ENCODE results near the gene PLA2G4F.

PLA2G4F gene

DNA sequence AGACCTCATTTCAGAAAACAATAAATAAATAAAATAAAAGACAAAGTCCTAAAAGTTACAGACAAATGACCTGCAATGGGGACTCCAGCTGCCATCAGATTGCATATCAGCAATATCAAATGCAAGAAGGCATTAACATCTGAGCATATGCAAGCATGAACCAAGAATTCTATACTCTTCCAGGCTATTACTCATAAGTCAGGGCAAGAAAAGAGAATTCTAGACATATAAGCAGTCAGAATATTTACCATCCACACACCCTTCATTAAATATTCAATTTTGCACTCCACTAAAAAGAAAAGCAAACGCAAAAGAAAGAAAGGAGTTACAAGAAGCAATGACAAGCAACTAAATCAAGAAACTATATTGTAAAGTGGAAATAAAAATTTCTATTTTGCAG is 21.1 kb downstream of the PLA2G4F start:
- H3K4me1 ChIP-seq (ENCODE audit: insufficient read depth, low read length): 0 out of 2 replicates have a peak, but pooled peaks cover 4% of the 10 kb centered on the region

DNA sequence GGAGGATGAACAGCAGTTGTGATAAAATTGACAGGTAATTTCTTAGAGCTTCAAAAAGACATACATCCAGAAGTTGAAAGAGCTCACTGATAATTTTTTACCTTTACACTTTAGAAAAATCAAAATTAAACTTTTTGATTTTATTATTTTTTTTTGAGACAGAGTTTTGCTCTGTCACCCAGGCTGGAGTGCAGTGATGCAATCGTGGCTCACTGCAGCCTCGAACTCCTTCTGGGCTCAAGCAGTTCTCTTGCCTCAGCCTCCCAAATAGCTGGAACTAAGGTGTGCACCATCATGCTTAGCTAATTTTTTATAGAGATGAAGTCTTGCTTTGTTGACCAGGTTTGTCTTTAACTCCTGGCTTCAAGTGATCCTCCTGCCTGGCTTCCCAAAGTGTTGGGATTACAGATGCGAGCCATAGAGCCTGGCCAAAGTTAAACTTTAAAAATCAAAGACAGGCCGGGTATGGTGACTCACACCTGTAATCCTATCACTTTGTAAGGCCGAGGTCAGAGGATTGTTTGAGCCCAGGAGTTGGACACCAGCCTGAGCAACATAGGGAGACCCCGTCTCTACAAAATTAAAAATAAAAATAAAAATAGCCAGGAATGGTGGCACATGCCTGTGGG is 21.7 kb downstream of the PLA2G4F start:
- H3K27me3 ChIP-seq (ENCODE audit: insufficient read depth, low read length): no peaks in the 10 kb centered on the region
- 0 out of 2 replicates have a peak, but pooled peaks cover 4% of the 10 kb centered on the region for H3K9me3 ChIP-seq (ENCODE audit: insufficient read depth, low read depth, low read length)
- H3K4me3 ChIP-seq (ENCODE audit: low read length): no peak overlapping the region
- H3K9ac ChIP-seq (ENCODE audit: low read depth, low read length): no peak overlapping the region
- 0 out of 2 replicates have a peak, but pooled peaks cover 4% of the 10 kb centered on the region for H3K4me1 ChIP-seq (ENCODE audit: insufficient read depth, low read length)
- no peak overlapping the region for H3K27ac ChIP-seq (ENCODE audit: low read length)
- no peaks in the 10 kb centered on the region for H3K36me3 ChIP-seq (ENCODE audit: insufficient read depth, low read depth, low read length)

More for the DNA sequence above, 21.1 kb downstream of the PLA2G4F start:
- no peaks in the 10 kb centered on the region for H3K27me3 ChIP-seq (ENCODE audit: insufficient read depth, low read length)
- H3K9ac ChIP-seq (ENCODE audit: low read depth, low read length): no peak overlapping the region
- H3K36me3 ChIP-seq (ENCODE audit: insufficient read depth, low read depth, low read length): no peaks in the 10 kb centered on the region
- no peak overlapping the region for H3K4me3 ChIP-seq (ENCODE audit: low read length)
- no peak overlapping the region for H3K27ac ChIP-seq (ENCODE audit: low read length)
- H3K9me3 ChIP-seq (ENCODE audit: insufficient read depth, low read depth, low read length): 0 out of 2 replicates have a peak, but pooled peaks cover 5% of the 10 kb centered on the region

DNA sequence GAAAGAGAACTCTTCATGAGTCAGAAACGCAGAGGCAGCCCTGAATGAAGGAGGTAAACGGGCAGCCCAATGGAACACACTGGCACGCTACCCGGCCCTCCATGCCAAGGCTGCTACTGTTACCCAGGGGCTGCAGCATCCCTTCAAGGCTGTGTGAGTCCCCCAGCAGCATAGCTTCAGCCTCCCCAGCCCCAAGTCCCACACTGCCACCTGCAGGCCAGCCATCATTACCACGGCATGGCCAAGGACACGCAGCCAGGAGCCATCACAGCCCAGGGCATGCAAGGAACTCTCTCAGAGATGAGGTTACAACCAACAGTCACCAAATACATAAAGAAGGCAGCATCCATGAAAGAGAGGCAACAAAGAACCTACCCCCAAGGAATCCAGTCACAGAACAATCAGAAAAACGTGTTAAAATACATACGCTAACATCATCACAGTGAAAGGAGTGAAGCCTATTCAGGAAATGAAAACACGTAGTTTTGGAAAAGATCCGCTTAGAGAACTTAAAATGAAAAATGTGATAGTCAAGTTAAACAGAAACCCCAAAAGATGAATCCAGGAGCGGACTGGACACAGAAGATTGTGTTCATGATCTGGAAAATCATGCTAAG is 22.4 kb downstream of the PLA2G4F start:
- Histone ChIP-seq H3K27me3 (ENCODE audit: insufficient read depth, low read length) (no peaks in the 10 kb centered on the region), H3K9me3 (ENCODE audit: insufficient read depth, low read depth, low read length) (no peaks in the 10 kb centered on the region), H3K4me3 (ENCODE audit: low read length) (no peak overlapping the region), H3K9ac (ENCODE audit: low read depth, low read length) (no peak overlapping the region), H3K36me3 (ENCODE audit: insufficient read depth, low read depth, low read length) (no peaks in the 10 kb centered on the region), H3K4me1 (ENCODE audit: insufficient read depth, low read length) (0 out of 2 replicates have a peak, but pooled peaks cover 4% of the 10 kb centered on the region), H3K27ac (ENCODE audit: low read length) (no peak overlapping the region)

DNA sequence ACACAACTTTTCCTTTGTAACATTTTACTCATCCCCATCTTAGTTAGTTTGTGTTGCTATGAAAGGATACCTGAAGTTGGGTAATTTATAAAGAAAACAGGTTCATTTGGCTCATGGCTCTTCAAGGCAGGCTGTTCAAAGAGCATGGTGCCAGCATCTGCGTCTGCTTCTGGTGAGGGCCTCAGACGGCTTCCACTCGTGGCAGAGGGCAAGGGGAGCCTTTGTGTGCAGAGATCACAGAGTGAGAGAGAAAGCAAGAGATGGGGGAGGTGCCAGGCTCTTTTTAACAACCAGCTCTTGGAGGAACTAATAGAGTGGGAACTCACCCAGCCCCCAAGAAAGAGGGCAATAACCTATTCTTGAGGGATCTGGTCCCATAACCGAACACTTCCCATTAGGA is 23.1 kb downstream of the PLA2G4F start:
- Histone ChIP-seq H3K9me3 (ENCODE audit: insufficient read depth, low read depth, low read length) (no peaks in the 10 kb centered on the region), H3K27me3 (ENCODE audit: insufficient read depth, low read length) (no peaks in the 10 kb centered on the region), H3K27ac (ENCODE audit: low read length) (no peak overlapping the region), H3K4me1 (ENCODE audit: insufficient read depth, low read length) (0 out of 2 replicates have a peak, but pooled peaks cover 4% of the 10 kb centered on the region), H3K9ac (ENCODE audit: low read depth, low read length) (no peak overlapping the region), H3K4me3 (ENCODE audit: low read length) (no peak overlapping the region), H3K36me3 (ENCODE audit: insufficient read depth, low read depth, low read length) (no peaks in the 10 kb centered on the region)

DNA sequence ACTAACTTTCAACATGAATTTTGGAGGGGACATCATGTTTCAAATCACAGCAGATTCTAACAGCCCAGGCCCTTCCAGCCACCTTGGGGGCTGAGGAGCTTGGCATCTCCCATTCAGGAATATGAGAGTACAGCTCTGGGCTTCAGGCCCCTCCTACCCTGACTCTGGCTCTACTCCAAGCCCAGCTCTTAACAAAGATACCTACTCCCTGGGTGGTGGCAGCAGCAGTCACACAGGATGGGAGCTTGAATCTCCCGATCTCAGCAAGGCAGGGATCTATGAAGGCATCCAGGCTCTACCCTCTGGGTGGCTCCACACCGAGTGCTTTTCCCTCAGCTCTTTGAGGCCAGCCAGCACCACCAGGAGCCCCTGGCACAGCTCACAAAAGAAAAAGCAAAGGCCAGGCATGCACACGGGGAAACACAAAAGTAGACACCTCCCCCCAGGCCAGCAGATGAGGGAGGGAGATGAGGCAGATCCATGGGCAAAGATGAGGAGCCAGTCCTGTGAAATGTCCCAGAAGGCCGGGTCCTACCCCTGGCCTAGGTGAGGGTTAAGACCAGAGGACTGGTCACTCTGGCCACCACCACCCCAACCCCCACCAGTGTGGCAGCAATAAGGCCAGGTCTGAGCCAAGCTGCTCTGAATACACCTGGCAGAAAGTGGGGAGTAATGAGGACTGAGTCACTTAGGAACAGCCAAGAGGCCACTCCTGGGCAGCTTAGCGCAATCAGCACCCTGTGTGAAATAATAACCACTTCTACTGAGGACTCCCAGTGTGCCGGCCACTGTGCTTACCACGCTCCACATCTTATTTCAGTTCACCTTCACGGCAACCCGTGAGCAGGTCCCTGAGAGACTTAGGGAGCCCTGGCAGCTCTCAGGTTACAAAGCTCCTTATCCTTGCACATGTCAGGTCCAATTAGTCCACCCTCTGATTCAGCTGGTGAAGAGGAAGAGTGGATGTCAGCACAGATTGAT is 24.3 kb downstream of the PLA2G4F start:
- Histone ChIP-seq H3K9ac (ENCODE audit: low read depth, low read length) (no peak overlapping the region), H3K27ac (ENCODE audit: low read length) (no peak overlapping the region), H3K27me3 (ENCODE audit: insufficient read depth, low read length) (no peaks in the 10 kb centered on the region), H3K4me1 (ENCODE audit: insufficient read depth, low read length) (0 out of 2 replicates have a peak, but pooled peaks cover 4% of the 10 kb centered on the region), H3K36me3 (ENCODE audit: insufficient read depth, low read depth, low read length) (no peaks in the 10 kb centered on the region), H3K4me3 (ENCODE audit: low read length) (no peak overlapping the region), H3K9me3 (ENCODE audit: insufficient read depth, low read depth, low read length) (no peaks in the 10 kb centered on the region)

DNA sequence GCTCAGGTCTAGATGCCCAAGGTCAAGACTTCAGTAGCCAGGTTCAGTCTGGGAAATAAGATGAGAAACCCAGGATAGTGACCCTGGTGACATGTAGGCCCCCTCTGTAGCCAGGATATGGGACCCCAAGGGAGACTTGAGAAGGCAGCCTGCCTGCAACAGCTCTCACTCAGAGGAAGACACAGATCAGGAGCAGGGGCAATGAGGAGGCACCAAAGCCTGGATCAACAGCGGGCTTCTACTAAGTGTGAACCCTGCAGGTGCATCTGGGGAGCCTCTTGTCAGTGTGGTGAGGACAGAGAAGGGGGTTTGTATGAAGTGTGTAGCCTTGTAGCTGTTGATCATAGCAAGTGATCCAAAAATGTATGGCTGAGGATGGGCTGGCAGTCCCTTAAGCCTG is 25.4 kb downstream of the PLA2G4F start:
- H3K27me3 ChIP-seq (ENCODE audit: insufficient read depth, low read length): no peaks in the 10 kb centered on the region
- no peak overlapping the region for H3K4me3 ChIP-seq (ENCODE audit: low read length)
- H3K36me3 ChIP-seq (ENCODE audit: insufficient read depth, low read depth, low read length): no peaks in the 10 kb centered on the region
- no peaks in the 10 kb centered on the region for H3K9me3 ChIP-seq (ENCODE audit: insufficient read depth, low read depth, low read length)
- 0 out of 2 replicates have a peak, but pooled peaks cover 4% of the 10 kb centered on the region for H3K4me1 ChIP-seq (ENCODE audit: insufficient read depth, low read length)
- no peak overlapping the region for H3K9ac ChIP-seq (ENCODE audit: low read depth, low read length)
- H3K27ac ChIP-seq (ENCODE audit: low read length): no peak overlapping the region

DNA sequence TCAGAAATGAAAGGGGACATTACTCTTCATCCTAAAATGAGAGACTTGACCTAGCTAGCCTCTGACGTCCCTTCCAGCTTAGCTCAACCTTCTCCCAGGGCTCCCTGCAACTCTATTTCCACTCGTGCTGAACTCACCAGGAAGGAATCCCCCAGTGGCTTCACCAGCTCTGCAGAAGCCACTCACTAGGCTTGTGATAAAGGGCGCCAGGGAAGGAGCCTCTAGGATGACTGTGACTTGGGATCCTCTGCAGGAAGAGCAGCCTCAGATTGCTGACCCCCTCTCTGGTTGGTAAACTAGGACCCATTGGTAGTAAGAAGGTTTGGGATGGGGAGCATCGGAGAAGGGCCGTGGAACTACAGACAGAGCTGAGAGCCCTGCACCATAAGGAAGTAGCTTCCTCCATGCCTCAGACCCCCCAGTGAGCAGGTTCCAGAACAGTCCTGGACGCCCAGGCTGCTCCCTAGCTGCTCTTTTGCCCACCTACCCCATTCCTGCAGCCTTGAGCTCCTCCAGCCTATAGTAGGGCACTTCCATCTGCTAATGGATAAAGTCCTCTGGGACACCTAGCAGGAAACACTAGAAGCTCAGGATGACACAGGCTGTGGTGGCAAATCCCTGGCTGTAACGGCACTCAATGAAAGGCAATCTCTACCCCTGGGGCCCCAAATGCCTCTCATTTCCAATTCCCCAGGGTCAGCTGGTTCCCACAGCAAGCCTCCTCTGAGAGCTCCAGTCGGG is 26.0 kb downstream of the PLA2G4F start:
- Histone ChIP-seq H3K36me3 (ENCODE audit: insufficient read depth, low read depth, low read length) (no peaks in the 10 kb centered on the region), H3K9ac (ENCODE audit: low read depth, low read length) (no peak overlapping the region), H3K27me3 (ENCODE audit: insufficient read depth, low read length) (no peaks in the 10 kb centered on the region), H3K4me1 (ENCODE audit: insufficient read depth, low read length) (0 out of 2 replicates have a peak, but pooled peaks cover 4% of the 10 kb centered on the region), H3K4me3 (ENCODE audit: low read length) (no peak overlapping the region), H3K9me3 (ENCODE audit: insufficient read depth, low read depth, low read length) (no peaks in the 10 kb centered on the region), H3K27ac (ENCODE audit: low read length) (no peak overlapping the region)

DNA sequence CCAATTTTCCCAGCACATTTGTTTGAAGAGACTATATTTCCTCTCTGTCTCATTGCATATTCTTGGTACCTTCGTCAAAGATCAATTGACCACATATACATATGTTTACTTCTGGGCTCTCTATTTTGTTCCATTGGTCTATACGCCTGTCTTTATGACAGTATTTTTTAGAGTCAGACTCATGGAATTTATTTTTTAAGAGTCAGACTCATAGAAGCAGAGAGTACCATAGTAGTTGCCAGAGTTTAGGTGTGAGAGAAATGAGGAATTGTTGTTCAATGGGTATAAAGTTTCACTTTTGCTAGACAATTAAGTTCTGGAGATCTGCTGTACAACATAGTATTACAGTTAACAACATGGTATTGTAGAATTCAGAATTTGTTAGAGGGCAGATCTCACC is 27.1 kb downstream of the PLA2G4F start:
- Histone ChIP-seq H3K27me3 (ENCODE audit: insufficient read depth, low read length) (no peaks in the 10 kb centered on the region), H3K4me1 (ENCODE audit: insufficient read depth, low read length) (0 out of 2 replicates have a peak, but pooled peaks cover 4% of the 10 kb centered on the region), H3K36me3 (ENCODE audit: insufficient read depth, low read depth, low read length) (no peaks in the 10 kb centered on the region), H3K4me3 (ENCODE audit: low read length) (no peak overlapping the region), H3K9ac (ENCODE audit: low read depth, low read length) (no peak overlapping the region), H3K9me3 (ENCODE audit: insufficient read depth, low read depth, low read length) (no peaks in the 10 kb centered on the region), H3K27ac (ENCODE audit: low read length) (no peak overlapping the region)

DNA sequence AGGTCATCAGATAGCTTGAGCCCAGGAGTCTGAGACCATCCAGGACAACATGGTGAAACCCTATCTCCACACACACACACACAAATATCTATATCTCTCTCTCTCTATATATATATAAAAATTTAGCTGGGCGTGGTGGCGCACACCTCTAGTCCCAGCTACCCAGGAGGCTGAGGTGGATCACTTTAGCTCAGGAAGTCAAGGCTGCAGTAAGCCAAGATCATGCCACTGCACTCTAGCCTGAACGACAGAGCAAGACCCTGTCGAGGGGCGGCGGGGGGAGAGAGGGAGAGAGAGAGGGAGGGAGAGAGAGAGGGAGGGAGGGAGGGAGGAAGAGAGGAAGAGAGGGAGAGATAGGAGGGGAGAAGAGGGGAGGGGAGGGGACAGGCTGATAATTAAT is 28.0 kb downstream of the PLA2G4F start:
- H3K4me3 ChIP-seq (ENCODE audit: low read length): no peak overlapping the region
- H3K27ac ChIP-seq (ENCODE audit: low read length): no peak overlapping the region
- H3K4me1 ChIP-seq (ENCODE audit: insufficient read depth, low read length): 0 out of 2 replicates have a peak, but pooled peaks cover 4% of the 10 kb centered on the region
- no peaks in the 10 kb centered on the region for H3K36me3 ChIP-seq (ENCODE audit: insufficient read depth, low read depth, low read length)
- no peaks in the 10 kb centered on the region for H3K9me3 ChIP-seq (ENCODE audit: insufficient read depth, low read depth, low read length)
- no peaks in the 10 kb centered on the region for H3K27me3 ChIP-seq (ENCODE audit: insufficient read depth, low read length)
- no peak overlapping the region for H3K9ac ChIP-seq (ENCODE audit: low read depth, low read length)

DNA sequence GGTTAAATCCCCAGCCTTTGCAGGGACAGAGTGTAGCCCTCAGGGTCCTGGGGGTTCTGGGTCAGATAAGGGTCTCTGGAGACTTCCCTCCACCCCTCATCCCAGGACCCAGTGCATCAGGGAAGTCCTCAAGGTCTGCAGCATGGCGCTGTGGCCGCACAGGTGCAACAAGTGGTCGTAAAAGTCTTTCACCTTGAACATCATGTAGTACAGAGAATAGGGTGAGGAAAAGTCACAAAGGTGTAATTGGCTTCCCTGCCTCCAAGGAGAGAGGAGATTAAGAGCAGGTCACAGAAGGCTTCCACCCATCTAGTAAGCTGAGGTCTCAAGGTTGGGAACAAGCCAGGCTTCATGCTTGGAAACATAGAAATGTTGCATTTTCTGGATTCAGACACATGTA is 32.9 kb downstream of the PLA2G4F start:
- H3K4me3 ChIP-seq (ENCODE audit: low read length): no peak overlapping the region
- no peaks in the 10 kb centered on the region for H3K9me3 ChIP-seq (ENCODE audit: insufficient read depth, low read depth, low read length)
- H3K4me1 ChIP-seq (ENCODE audit: insufficient read depth, low read length): peaks cover 2% of the 10 kb centered on the region; the same call in 1 of the 2 replicates
- H3K9ac ChIP-seq (ENCODE audit: low read depth, low read length): no peak overlapping the region
- no peaks in the 10 kb centered on the region for H3K27me3 ChIP-seq (ENCODE audit: insufficient read depth, low read length)
- H3K36me3 ChIP-seq (ENCODE audit: insufficient read depth, low read depth, low read length): no peaks in the 10 kb centered on the region
- no peak overlapping the region for H3K27ac ChIP-seq (ENCODE audit: low read length)

DNA sequence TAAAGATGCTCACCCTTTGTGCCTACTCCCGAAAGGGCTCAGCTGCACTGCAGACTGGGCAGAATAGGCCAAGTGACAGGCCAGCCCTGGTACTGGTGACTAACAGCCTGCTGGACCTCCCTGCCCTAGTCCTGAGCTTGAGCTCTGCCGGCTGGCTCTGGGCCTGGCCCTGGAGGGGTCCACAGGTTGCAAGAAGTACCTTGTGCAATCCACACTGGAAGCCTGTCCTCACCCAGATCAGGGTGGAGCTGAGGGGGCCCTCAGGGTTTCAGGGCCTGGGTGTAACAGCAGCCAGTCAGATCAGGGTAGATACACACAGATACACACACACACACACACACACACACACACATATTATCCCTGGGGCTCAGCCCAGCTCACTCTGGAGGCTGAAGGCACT is 34.8 kb downstream of the PLA2G4F start:
- Histone ChIP-seq H3K36me3 (ENCODE audit: insufficient read depth, low read depth, low read length) (no peaks in the 10 kb centered on the region), H3K27ac (ENCODE audit: low read length) (no peak overlapping the region), H3K9me3 (ENCODE audit: insufficient read depth, low read depth, low read length) (no peaks in the 10 kb centered on the region), H3K4me1 (ENCODE audit: insufficient read depth, low read length) (peaks cover 2% of the 10 kb centered on the region; the same call in 1 of the 2 replicates), H3K9ac (ENCODE audit: low read depth, low read length) (no peak overlapping the region), H3K27me3 (ENCODE audit: insufficient read depth, low read length) (no peaks in the 10 kb centered on the region), H3K4me3 (ENCODE audit: low read length) (no peak overlapping the region)

Measured in iPS-20b (cell line).